VCaP (cell line): ENCODE results near the gene PINLYP.

Experiments used
- H3K27ac ChIP-seq: fragments of 450-650 bp; 2 replicates; pipeline ENCODE4 v1.5.1; 2017
- TF ChIP-seq, protein P1 (sequence below): fragments of 450-650 bp; conservative IDR thresholded peaks from 2 replicates; pipeline ENCODE4 v1.5.1; 2017; ENCODE audit warnings: mild to moderate bottlenecking, moderate library complexity

Gene PINLYP

DNA sequence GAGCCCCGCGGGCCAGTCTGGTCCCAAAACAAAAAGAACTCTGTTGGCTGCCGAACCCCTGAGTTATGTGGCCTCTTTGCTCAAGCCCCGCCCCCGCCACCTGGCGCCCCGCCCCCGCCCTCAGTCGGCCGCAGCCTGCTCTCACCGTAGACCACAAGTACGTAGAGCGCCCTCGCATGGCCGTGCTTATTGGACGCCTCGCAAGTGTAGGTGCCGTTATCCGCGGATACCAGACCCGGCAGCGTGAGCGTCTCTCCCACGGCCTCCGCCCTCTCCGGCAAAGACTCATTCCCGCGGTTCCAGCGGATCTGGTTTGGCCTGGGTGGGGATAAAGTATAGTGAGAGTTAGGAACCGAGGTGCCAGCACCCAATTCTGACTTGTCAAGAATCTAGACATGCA lies 49.3 kb downstream of the PINLYP start:
- TF ChIP-seq, protein P1, sequence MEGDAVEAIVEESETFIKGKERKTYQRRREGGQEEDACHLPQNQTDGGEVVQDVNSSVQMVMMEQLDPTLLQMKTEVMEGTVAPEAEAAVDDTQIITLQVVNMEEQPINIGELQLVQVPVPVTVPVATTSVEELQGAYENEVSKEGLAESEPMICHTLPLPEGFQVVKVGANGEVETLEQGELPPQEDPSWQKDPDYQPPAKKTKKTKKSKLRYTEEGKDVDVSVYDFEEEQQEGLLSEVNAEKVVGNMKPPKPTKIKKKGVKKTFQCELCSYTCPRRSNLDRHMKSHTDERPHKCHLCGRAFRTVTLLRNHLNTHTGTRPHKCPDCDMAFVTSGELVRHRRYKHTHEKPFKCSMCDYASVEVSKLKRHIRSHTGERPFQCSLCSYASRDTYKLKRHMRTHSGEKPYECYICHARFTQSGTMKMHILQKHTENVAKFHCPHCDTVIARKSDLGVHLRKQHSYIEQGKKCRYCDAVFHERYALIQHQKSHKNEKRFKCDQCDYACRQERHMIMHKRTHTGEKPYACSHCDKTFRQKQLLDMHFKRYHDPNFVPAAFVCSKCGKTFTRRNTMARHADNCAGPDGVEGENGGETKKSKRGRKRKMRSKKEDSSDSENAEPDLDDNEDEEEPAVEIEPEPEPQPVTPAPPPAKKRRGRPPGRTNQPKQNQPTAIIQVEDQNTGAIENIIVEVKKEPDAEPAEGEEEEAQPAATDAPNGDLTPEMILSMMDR = no peak
- H3K27ac ChIP-seq = no peak overlapping the region

DNA sequence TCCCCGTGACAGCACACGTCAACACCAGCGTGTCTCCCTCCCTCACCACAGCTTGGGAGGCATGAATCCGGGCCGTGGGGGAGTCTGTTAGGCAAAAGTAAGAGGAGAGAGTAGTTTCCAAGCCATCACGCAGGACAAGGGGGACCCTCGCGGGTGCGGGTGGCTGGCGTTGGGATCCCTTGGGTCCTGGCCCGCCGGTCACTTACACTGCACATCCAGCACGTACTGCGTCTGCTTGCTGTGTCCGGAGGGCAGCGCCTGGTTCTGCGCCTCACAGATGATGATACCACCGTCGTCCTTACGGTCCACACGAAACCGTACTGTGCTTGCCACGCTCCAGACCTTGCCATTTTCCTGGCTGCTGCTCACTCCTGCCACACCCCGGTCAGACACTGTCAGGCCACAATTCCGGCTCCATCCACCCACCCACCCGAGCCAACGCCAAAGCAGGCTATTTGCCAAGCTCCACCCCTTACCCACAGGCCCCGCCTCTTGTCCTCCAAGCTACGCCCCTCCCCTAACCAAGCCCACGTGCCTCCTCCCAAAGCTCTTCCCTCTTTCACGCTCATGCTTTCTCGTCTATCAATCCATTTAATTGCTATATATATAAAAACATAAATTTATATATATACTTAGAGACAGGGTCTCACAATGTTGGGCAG lies 50.4 kb downstream of the PINLYP start:
- no peak overlapping the region for H3K27ac ChIP-seq
- TF ChIP-seq, protein P1 = no peak

DNA sequence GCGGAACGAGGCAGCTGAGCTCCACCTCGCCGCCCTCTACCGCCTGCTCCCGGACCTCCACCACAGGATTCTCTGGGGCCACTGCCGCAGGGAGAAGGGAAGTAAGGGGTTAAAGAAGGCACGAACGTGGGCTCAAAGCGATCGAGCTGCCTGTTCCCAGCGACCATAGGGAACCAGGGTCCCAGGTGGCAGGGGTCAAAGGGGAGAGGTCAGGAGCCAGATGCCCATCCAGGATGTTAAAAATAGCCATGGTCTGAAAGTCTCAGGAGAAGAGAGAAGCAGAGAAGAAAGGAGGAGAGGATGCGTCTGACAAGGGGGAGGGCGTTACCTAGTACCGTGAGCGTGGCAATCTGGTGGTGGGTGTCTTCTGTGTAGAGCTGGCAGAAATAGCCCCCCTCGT lies 51.2 kb downstream of the PINLYP start:
- TF ChIP-seq, protein P1 = no peak
- H3K27ac ChIP-seq = no peak overlapping the region

DNA sequence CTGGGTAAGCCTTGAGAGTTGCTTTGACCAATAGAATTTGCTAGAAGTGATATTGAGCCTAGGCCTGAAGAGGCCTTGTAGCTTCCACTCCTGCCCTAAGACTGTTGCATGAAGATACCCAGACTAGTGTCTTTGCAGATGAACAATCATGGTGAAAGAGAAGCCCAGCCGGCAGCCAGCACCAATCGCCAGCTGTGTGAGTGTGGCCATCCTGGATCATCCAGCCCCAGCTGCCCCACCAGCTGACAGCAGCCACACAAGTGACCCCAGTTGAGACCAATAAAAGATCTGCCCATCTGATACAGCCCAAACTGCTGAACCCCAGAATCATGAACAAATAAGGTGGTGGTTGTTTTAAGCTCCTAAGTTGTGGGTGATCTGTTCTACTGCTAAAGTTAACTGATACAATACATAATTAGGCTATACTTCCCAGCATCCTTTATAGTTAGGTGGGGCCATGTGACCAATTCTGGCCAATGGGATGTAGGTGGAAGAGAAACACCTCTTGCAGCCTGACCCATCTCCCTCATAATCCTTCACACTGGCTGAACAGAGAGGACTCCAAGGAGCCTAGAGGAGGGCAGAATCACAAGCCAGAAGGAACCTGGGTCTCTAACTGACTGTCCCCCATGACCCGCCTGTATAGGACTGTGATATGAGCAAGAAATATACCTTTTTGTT lies 53.2 kb downstream of the PINLYP start:
- no peak overlapping the region for H3K27ac ChIP-seq
- TF ChIP-seq, protein P1 = no peak

DNA sequence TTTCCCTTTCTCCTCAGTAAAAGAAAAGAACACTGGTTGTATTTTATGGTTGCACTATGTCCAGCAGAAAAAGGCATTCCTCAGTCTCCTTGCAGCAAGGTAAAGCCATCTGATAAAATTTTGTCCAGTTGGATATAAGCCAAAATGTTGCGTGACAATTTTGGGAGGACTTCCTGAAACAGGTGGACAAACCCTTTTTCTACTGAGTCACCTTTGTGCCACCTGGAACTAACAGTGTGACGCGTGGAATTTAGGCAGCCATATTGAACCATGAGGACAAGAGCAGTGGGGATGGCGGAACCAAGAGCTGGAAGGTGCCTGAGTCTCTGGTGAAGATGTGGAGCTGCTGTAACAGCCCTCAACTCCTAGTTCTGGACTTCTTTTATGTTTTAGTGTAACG lies 55.9 kb downstream of the PINLYP start:
- TF ChIP-seq, protein P1 = no peak
- no peak overlapping the region for H3K27ac ChIP-seq
